Measurements from ENCODE around the gene UPK3A. TPM values are rescaled to one million over a fixed set of nuclear protein-coding genes. Genes with fewer than 3 reads are reported as not detected.

Gene UPK3A
- total RNA-seq (2021; ENCODE audit: unreplicated experiment) (not detected), Bru-seq, nascent RNA (not detected), BruChase-seq, experiment 1, labeled RNA remaining after a 2-hour chase (not detected), BruChase-seq, experiment 2, labeled RNA remaining after a 6-hour chase (not detected)
- not detected for polyA plus RNA-seq (2012; ENCODE audit: insufficient read length)
- long read RNA-seq = 0 reads

DNA sequence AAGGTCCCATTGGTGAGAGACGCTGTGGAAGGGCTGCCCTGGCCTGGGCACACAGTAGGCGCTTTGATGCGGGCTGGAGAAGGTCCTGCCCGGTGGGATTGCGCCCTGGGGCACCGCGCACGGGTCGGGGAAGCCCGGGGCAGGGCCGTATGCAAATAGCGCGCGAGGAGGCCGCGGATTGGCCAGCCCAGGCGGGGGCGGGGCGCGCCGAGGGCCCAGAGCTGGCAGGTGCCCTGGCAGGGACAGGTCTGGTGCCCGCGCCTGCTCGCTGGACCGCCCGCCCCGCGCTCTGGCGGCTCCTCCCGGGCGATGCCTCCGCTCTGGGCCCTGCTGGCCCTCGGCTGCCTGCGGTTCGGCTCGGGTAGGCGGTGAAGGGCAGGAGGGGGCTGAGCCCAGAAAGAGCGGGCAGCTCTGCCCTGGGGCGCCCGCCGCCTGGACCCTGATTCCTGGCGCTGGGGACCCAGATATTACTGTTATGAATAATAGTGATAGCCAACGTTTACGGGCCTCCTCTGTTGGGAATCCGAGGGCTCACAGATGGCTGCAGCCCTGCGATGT lies at the start of gene UPK3A:
Gene UPK3A (plus strand): TSS at position 245 of the 558 bp plus-strand sequence. CDS start 65 bp downstream, at position 310.
- POLR2A ChIA-PET = no interaction called here
- peak within 1 kb of the TSS; percentile 17 to 39 for H3K4me3 ChIP-seq (ENCODE audit: low read depth in 2 of 2, low read length in 2 of 2)
- H3K4me1 ChIP-seq (ENCODE audit: control insufficient read depth, insufficient read depth, low read length) = no peaks in the 10 kb centered on the region; the same call in 1 of the 2 replicates
- no peak within 1 kb of the TSS for H3K27ac ChIP-seq (ENCODE audit: low read length)
- CTCF ChIA-PET = no interaction called here
- H3K9me3 ChIP-seq (ENCODE audit: control insufficient read depth, insufficient read depth, low read depth, low read length) = no peaks in the 10 kb centered on the region
- no peak for DNase-seq (ENCODE audit: low read depth, low spot score)
- in situ Hi-C loops (cut with HindIII; ENCODE audit: low pct_unique_long_range_greater_than_20kb, low sequenced_read_pairs) = no loop called here
- peak; percentile 83 for ATAC-seq
- no peaks in the 10 kb centered on the region for H3K36me3 ChIP-seq (ENCODE audit: control insufficient read depth, insufficient read depth, low read length)
- BruUV-seq (replicated peaks) = no TSS peak
- H3K27me3 ChIP-seq (ENCODE audit: control insufficient read depth, insufficient read depth, low read length) = no peaks in the 10 kb centered on the region
- intact Hi-C loops (cut with micrococcal nuclease; ENCODE audit: unreplicated experiment) = no loop called here
- TF ChIP-seq, protein P1, sequence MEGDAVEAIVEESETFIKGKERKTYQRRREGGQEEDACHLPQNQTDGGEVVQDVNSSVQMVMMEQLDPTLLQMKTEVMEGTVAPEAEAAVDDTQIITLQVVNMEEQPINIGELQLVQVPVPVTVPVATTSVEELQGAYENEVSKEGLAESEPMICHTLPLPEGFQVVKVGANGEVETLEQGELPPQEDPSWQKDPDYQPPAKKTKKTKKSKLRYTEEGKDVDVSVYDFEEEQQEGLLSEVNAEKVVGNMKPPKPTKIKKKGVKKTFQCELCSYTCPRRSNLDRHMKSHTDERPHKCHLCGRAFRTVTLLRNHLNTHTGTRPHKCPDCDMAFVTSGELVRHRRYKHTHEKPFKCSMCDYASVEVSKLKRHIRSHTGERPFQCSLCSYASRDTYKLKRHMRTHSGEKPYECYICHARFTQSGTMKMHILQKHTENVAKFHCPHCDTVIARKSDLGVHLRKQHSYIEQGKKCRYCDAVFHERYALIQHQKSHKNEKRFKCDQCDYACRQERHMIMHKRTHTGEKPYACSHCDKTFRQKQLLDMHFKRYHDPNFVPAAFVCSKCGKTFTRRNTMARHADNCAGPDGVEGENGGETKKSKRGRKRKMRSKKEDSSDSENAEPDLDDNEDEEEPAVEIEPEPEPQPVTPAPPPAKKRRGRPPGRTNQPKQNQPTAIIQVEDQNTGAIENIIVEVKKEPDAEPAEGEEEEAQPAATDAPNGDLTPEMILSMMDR (IDR thresholded peaks at IDR 0.05) = no peak
- TF ChIP-seq SIN3A (IDR thresholded peaks at IDR 0.05; ENCODE audit: borderline replicate concordance, insufficient read depth, low read depth, low read length) (no peak), POLR2AphosphoS5 (IDR thresholded peaks at IDR 0.05; ENCODE audit: low read depth, low read length) (no peak), TCF7L2 (IDR thresholded peaks at IDR 0.05; ENCODE audit: low read depth, low read length) (no peak)
- TF ChIP-seq, protein P2, sequence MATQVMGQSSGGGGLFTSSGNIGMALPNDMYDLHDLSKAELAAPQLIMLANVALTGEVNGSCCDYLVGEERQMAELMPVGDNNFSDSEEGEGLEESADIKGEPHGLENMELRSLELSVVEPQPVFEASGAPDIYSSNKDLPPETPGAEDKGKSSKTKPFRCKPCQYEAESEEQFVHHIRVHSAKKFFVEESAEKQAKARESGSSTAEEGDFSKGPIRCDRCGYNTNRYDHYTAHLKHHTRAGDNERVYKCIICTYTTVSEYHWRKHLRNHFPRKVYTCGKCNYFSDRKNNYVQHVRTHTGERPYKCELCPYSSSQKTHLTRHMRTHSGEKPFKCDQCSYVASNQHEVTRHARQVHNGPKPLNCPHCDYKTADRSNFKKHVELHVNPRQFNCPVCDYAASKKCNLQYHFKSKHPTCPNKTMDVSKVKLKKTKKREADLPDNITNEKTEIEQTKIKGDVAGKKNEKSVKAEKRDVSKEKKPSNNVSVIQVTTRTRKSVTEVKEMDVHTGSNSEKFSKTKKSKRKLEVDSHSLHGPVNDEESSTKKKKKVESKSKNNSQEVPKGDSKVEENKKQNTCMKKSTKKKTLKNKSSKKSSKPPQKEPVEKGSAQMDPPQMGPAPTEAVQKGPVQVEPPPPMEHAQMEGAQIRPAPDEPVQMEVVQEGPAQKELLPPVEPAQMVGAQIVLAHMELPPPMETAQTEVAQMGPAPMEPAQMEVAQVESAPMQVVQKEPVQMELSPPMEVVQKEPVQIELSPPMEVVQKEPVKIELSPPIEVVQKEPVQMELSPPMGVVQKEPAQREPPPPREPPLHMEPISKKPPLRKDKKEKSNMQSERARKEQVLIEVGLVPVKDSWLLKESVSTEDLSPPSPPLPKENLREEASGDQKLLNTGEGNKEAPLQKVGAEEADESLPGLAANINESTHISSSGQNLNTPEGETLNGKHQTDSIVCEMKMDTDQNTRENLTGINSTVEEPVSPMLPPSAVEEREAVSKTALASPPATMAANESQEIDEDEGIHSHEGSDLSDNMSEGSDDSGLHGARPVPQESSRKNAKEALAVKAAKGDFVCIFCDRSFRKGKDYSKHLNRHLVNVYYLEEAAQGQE (IDR thresholded peaks at IDR 0.05; ENCODE audit: insufficient read depth in 1 of 2, low read depth in 2 of 2, low read length in 1 of 2) = no peak

DNA sequence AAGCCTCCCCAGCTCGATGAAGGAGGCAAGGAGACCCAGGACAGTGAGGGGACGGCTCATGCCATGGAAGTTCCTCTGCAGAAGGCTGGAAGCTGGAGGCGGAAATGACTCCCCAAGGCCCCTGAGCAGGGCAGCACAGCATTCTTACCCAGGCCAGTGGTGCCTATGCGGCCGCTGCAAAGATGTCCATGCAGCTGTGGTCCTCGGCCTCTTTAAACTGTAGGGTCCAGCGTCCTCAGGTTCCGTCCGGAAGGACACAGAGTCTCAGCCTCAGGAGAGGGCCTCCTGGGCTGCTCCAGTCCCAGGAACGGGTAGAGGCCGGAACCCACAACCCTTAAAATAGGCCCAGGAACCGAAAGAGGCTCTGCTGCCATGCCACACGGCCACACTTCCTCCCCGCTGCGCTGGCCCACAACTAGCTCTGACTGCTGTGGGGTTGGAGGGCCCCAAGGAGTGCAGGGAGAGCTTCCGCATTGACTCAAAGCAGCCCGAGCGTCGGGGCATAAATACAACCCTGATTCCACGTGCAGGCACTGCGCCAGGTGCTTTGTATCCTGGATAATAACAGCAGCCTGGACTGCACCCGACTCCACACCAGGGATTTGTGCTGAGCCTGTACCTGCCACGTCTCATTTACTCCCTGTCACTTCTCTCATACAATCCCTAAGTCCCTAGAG lies 49.5 kb upstream of the UPK3A start:
- intact Hi-C loops (cut with micrococcal nuclease; ENCODE audit: unreplicated experiment) (no loop called here), in situ Hi-C loops (cut with HindIII; ENCODE audit: low pct_unique_long_range_greater_than_20kb, low sequenced_read_pairs) (no loop called here)
- Histone ChIP-seq H3K4me3 (ENCODE audit: low read depth in 2 of 2, low read length in 2 of 2) (no peak overlapping the region), H3K9me3 (ENCODE audit: control insufficient read depth, insufficient read depth, low read depth, low read length) (no peaks in the 10 kb centered on the region), H3K4me1 (ENCODE audit: control insufficient read depth, insufficient read depth, low read length) (peaks cover 3% of the 10 kb centered on the region; the same call in 1 of the 2 replicates), H3K36me3 (ENCODE audit: control insufficient read depth, insufficient read depth, low read length) (no peaks in the 10 kb centered on the region; the same call in 1 of the 2 replicates), H3K27me3 (ENCODE audit: control insufficient read depth, insufficient read depth, low read length) (no peaks in the 10 kb centered on the region), H3K27ac (ENCODE audit: low read length) (no peak overlapping the region)
- ChIA-PET POLR2A (no interaction called here), CTCF (no interaction called here)
- no peak for ATAC-seq
- TF ChIP-seq, protein P1 (IDR thresholded peaks at IDR 0.05) = no peak
- no peak for TF ChIP-seq TCF7L2 (IDR thresholded peaks at IDR 0.05; ENCODE audit: low read depth, low read length)
- no TSS peak for BruUV-seq (replicated peaks)
- no peak for DNase-seq (ENCODE audit: low read depth, low spot score)
